NK-92 (cell line): ENCODE measurements around the gene DACH1.

Source experiments
- DNase-seq: peaks from one replicate; lab custom pipeline; 2025; ENCODE audit not compliant: unreplicated experiment; lab: John Stamatoyannopoulos, UW

Gene DACH1

DNA sequence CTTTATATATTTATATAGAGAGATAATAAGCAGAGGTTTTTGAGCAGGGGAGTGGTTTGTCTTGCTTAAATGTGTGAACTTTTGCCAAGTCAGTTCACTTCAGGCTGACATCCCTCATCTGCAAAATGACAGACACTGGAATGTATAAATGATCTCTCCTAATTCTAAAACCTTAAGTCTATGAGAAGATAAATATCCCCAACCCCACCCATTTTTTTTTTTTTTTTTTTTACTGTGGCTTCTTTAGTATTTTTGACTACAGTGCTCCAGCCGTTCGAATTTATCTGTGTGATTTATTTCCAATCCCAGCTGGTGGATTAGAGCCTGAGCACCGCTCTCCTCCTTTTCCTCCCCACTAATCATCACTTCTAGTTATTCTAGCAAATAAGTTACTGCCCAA, 234.8 kb downstream of the DACH1 start:
- no peak for DNase-seq

DNA sequence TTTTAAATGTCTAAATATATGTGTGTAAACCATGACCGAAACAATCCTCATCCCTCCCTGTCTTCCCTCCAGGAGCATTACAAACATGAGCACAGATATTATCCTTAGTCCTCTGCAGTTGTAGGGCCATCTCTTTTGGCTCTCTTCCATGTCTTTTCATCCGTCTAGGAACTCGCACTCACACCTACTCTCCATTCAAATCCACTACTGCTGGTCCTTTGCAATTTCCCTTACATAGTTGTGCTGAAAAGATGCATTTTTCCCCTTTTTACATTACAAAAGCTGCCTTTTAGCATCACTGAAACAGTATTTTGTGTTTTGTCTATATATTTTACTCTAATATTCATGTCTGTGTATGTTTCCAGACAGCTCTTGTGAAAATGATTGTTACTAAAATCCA, 237.8 kb downstream of the DACH1 start:
- no peak for DNase-seq

GRCh38 chr13:71626421-71627117, 240.4 kb downstream of the DACH1 start:
- no peak for DNase-seq

DNA sequence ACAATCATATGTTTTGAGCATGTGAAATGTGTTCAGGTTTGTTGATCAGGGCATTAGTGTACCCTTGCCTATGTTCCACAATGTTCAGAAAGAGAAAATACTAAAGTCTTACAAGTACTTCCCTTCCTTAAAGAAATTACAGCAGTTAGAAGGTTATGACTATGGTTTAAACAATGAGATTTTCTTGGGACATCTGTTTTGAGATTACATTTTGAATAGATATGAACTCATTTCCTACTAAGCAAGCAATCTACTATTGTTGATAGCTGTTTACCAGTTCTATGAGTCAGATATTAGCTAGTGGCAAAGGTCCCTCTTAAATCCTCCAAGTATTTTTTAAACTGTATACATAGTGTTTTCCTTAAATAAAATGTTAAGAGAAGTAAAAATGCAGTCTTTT, 241.3 kb downstream of the DACH1 start:
- no peak for DNase-seq

DNA sequence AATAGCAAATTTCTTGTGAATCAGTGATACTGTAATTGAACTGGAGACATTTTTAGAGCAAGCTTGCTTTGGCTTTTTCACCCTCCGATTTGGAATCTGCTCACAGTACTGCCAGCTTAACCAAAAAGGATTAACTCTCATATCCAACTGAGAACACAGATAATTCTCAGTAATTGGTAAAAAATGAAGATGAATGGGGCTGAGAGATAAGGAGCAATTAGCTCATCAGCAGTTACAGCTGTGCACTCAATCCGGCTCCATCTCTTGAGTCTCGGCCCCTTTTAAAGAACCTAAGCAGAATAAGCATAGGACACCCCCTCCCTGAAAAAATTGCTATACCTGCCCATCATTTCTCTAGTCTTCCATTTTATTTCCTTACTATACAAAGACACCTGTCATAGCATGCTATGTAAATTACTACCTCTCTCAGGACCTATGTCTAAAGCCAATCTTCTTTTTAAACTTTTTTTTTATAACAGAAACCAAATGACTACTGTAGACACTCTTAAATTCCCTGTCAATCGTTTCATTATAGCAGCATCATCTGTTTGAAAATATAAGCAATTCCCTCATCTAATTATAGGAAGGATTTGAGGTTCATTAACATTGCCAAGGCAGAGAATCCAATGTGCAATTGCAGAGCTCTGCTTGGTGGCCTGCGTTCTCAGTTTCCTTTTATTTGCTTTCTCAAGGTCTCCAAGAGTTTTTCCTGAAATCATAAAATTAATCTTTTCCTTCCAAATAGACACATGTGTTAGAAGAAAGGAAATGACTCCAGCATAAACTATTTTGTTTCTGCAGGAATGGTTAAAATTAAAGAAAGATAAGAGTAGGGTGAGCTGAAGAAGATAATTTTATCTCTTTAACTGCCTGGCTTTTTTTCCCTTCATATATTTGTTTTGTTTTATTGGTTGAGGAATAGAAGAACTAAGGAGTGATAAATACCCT, 242.1 kb downstream of the DACH1 start:
- no peak for DNase-seq

- DNase-seq: no peak
These were observed 245.6 kb downstream of the DACH1 start for GRCh38 chr13:71621174-71622124.

GRCh38 chr13:71619096-71619495, 247.9 kb downstream of the DACH1 start:
- DNase-seq: no peak

GRCh38 chr13:71618159-71618558, 248.8 kb downstream of the DACH1 start:
- no peak for DNase-seq

DNA sequence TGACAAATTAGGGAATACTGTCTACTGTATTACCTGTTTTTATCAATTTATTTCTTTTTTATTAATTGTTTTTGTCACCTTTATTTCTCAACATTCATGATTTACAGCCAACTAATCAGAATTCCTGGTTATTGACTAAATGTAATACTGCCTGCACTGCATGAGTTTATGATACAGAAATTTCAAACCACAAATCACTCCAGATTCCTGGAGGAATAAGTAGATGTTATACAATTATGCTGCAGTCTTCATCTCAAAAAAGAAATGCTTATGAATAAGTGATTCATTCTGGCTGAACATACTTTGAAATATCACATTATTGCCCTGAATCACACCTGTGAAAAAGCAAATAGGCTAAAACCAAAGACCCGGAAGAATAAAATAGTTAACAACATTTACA, 249.7 kb downstream of the DACH1 start:
- DNase-seq: no peak

GRCh38 chr13:71613066-71613745, 253.8 kb downstream of the DACH1 start:
- DNase-seq: no peak

GRCh38 chr13:71611292-71611691, 255.7 kb downstream of the DACH1 start:
- DNase-seq: no peak

GRCh38 chr13:71610876-71611275, 256.1 kb downstream of the DACH1 start:
- no peak for DNase-seq

DNA sequence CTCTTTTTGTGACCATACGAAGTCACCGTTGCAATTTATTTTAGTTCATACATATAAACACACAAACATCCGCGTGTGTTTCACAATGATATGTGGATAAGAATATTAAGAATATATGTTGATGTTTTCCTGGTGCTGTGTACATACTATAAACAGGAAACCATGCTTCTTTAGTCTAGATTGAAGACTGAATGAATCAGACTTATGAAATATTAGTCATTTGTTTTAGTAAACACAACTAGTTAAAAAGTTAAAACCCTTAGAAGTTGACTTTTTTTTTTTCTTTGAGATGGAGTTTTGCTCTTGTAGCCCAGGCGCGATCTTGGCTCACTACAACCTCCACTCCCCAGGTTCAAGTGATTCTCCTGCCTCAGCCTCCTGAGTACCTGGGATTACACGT, 257.7 kb downstream of the DACH1 start:
- no peak for DNase-seq

DNA sequence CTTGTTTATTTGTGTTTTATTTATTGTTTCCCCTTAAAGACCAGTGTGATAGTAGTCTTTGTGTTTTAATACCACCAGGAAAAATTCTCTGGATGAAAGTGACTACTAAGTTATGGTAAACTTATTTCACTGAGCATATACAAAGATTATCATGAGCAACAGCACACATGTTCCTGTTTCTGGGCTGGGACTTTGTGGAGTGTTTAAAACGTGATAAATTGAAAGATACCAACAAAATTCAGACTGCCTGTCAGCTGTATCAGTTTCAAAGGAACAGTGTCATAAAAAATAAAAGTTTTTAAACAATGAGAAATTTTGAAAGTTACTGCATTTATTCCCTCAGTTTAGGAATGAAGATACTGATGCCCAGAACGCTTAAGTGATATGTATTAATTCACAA, 259.4 kb downstream of the DACH1 start:
- DNase-seq: no peak

GRCh38 chr13:71606818-71607217, 260.2 kb downstream of the DACH1 start:
- no peak for DNase-seq

- DNase-seq: no peak
These were observed 261.3 kb downstream of the DACH1 start for GRCh38 chr13:71605744-71606143.

DNA sequence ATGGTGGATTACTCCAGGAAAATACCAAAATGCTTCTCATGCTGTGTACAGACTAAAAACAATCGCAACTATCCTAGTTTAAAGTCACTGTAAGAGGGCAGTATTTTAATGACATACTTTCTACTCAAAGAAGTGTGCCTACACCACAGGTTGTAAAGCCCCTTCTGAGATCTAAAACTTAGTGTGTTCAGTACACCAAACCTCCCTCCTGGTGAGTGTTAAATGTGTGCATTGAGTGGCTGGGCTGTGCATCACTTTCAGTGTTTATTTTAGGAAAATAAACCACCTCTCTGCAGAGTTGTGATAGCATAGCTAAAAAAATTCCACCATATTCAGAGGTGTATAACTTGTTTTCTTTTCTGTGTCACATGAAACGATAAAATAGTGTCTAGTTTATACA, 263.7 kb downstream of the DACH1 start:
- no peak for DNase-seq

DNA sequence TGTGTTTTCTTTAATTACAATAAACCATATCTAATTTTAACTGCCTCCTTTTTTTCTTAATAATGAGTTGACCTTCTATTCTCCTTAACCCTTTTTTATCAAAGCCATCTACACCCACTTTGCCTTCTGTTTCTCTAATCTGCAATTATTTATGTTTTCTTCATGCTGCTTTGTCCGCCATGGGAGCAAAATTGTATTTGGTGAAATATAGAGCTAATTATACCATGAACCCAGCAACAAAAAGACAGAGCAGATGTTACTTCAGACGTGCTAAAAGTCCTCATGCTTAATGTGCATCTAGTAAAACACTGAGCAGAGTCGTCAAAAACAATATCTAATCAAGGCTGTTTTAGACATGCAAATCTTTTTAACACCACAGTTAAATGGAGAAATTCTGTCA, 264.7 kb downstream of the DACH1 start:
- no peak for DNase-seq

DNA sequence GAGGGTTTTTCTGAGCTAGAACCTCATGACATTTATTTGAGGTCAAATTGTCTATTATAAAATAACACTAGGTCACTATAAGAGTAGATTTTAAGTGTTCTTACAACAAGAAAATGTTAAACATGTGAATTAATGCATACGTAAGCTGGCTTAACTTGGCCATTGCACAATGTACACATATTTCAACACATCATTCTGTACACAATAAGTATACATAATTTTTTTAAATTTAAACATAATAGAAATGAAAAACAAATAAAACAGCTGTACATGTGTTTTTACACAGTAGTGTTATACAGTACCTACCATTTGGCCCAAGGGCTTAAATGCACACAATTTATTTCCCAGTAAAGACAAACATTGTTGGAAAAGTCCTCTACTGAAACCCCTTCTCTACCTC, 269.9 kb downstream of the DACH1 start:
- DNase-seq: no peak

- no peak for DNase-seq
These were observed 270.9 kb downstream of the DACH1 start for GRCh38 chr13:71596116-71596515.

GRCh38 chr13:71593566-71593965, 273.4 kb downstream of the DACH1 start:
- no peak for DNase-seq
